Fibroblast of lung (primary cell): ENCODE data around the gene SLC24A4. TPM values are rescaled to one million over a fixed set of nuclear protein-coding genes. Genes with fewer than 3 reads are reported as not detected.

Source experiments
- DNase-seq, 2 donors: peaks; one replicate each; pipeline versions ENCODE4 v3.0.0 to v3.0.0-alpha.2; 2010; ENCODE audit warnings: low read depth in 2 of 2
- H2AFZ ChIP-seq: 2 replicates; pipeline ENCODE4 v1.5.1; 2012; ENCODE audit warnings: low read length, control low read depth, inconsistent platforms
- H3K27ac ChIP-seq: 2 replicates; pipeline ENCODE4 v1.5.1; 2011; ENCODE audit warnings: low read length, control low read depth; ENCODE audit not compliant: insufficient read depth
- H3K27me3 ChIP-seq: 2 replicates; pipeline ENCODE4 v1.5.1; 2011; ENCODE audit warnings: mild to moderate bottlenecking, low read length; ENCODE audit not compliant: control insufficient read depth, insufficient read depth
- H3K36me3 ChIP-seq: 2 replicates; pipeline ENCODE4 v1.5.1; 2011; ENCODE audit warnings: low read length; ENCODE audit not compliant: control insufficient read depth, insufficient read depth
- H3K4me1 ChIP-seq: 2 replicates; pipeline ENCODE4 v1.5.1; 2011; ENCODE audit warnings: low read length; ENCODE audit not compliant: control insufficient read depth, insufficient read depth; ENCODE audit errors: extremely low read depth
- H3K4me2 ChIP-seq: 2 replicates; pipeline ENCODE4 v1.5.1; 2011; ENCODE audit warnings: low read length, control low read depth; ENCODE audit not compliant: insufficient read depth; ENCODE audit errors: extremely low read depth
- H3K4me3 ChIP-seq, 4 experiments: fragments of 200-600 bp in 1 of 4; sonication (generic) in 1 of 4; replicated peaks in 1 of 4; 2 replicates each; pipeline ENCODE4 v1.5.1; 2011 to 2016; ENCODE audit warnings: low read length in 4 of 4, low read depth in 3 of 4, mild to moderate bottlenecking in 3 of 4, control low read depth in 2 of 4, inconsistent platforms in 1 of 4, mixed read lengths in 1 of 4; ENCODE audit not compliant: insufficient read depth in 1 of 4; ENCODE audit errors: control extremely low read depth in 1 of 4
- H3K79me2 ChIP-seq: 2 replicates; pipeline ENCODE4 v1.5.1; 2012; ENCODE audit warnings: mild to moderate bottlenecking, low read length, inconsistent platforms; ENCODE audit not compliant: control insufficient read depth, insufficient read depth
- H3K9ac ChIP-seq: 2 replicates; pipeline ENCODE4 v1.5.1; 2011; ENCODE audit warnings: mild to moderate bottlenecking, low read length, control low read depth; ENCODE audit not compliant: insufficient read depth
- H3K9me3 ChIP-seq: 2 replicates; pipeline ENCODE4 v1.5.1; 2012; ENCODE audit warnings: low read depth, low read length; ENCODE audit not compliant: control insufficient read depth, insufficient read depth
- H4K20me1 ChIP-seq: 2 replicates; pipeline ENCODE4 v1.5.1; 2011; ENCODE audit warnings: low read length; ENCODE audit not compliant: control insufficient read depth, insufficient read depth; ENCODE audit errors: extremely low read depth
- CTCF ChIP-seq, 2 donors: IDR thresholded peaks in 1 of 2; conservative IDR thresholded peaks in 1 of 2; 1 replicate in 1 of 2; 2 replicates in 1 of 2; pipeline ENCODE4 v1.5.1; 2011 to 2012; ENCODE audit warnings: low read length in 2 of 2, control low read depth in 1 of 2, inconsistent platforms in 1 of 2, low read depth in 1 of 2, mild to moderate bottlenecking in 1 of 2
- EZH2 ChIP-seq: IDR thresholded peaks from 2 replicates; pipeline ENCODE4 v1.5.1; 2012; ENCODE audit warnings: low read length, control low read depth, mild to moderate bottlenecking; ENCODE audit errors: missing control alignments
- polyA plus RNA-seq, 2 donors: library from polyadenylated mRNA; depleted of rRNA in 1 of 2; stranded (reverse) in 1 of 2; unstranded in 1 of 2; fragments of >200 nt; gene quantifications; 2 replicates each; pipeline ENCODE4 v1.2.1, GENCODE V29; 2011 to 2012; ENCODE audit warnings: missing spikeins in 1 of 2
- total RNA-seq: library from RNA; depleted of rRNA; stranded (reverse); fragments of >200 nt; gene quantifications from 2 replicates; pipeline ENCODE4 v1.2.1, GENCODE V29; 2014

Gene SLC24A4
- total and polyA plus RNA-seq, 2 donors (not counting 1 experiment from before 2014, with no cell fraction given), result 0.03 TPM; not detected in 1

- Histone ChIP-seq H3K4me2 (peak overlapping the region; percentile 97), H3K9ac (peak overlapping the region; percentile 95)
Measured at GRCh38 chr14:92512807-92513203, 189.8 kb downstream of the SLC24A4 start.

GRCh38 chr14:92513204-92513965 is 190.4 kb downstream of the SLC24A4 start, which contains the start of gene RIN3:
TSS of gene RIN3 (plus strand) at chr14:92513781. CDS start at chr14:92513933, 152 bp downstream.
- peak within 1 kb of the TSS; percentile 83 for H3K27ac ChIP-seq
- no peaks in the 10 kb centered on the region for H3K27me3 ChIP-seq
- peak within 1 kb of the TSS; percentile 97 for H3K4me2 ChIP-seq
- no peaks in the 10 kb centered on the region for H3K9me3 ChIP-seq
- H3K9ac ChIP-seq, result peak within 1 kb of the TSS; percentile 95
- no peaks in the 10 kb centered on the region for H3K36me3 ChIP-seq
- no peaks in the 10 kb centered on the region for H4K20me1 ChIP-seq
- H3K4me3 ChIP-seq, result peak within 1 kb of the TSS; percentile 60 to 88 (median 82)
- H2AFZ ChIP-seq, result peak within 1 kb of the TSS; percentile 72
- H3K4me1 ChIP-seq, result peaks cover 11% of the 10 kb centered on the region
- H3K79me2 ChIP-seq, result peaks cover 41% of the 10 kb centered on the region
- TF ChIP-seq EZH2 (no peak), CTCF (conservative IDR thresholded peaks at IDR 0.05 in 1 of 2, IDR thresholded peaks at IDR 0.05 in 1 of 2; ENCODE audit: low read depth in 1 of 2, low read length in 2 of 2) (no peak)
- peak; percentile 62 to 68 for DNase-seq

More at GRCh38 chr14:92512807-92513203, 189.8 kb downstream of the SLC24A4 start:
- DNase-seq, result no peak
- peak overlapping the region in 3 of 4 experiments; percentile 80 to 88 (median 83) for H3K4me3 ChIP-seq
- peaks cover 37% of the 10 kb centered on the region for H3K79me2 ChIP-seq
- peak overlapping the region; percentile 72 for H2AFZ ChIP-seq
- H4K20me1 ChIP-seq, result no peaks in the 10 kb centered on the region
- H3K27ac ChIP-seq, result peak overlapping the region; percentile 83
- no peak for TF ChIP-seq CTCF (conservative IDR thresholded peaks at IDR 0.05 in 1 of 2, IDR thresholded peaks at IDR 0.05 in 1 of 2; ENCODE audit: low read depth in 1 of 2, low read length in 2 of 2)
- TF ChIP-seq EZH2, result no peak
- H3K4me1 ChIP-seq, result peaks cover 11% of the 10 kb centered on the region
- H3K36me3 ChIP-seq, result no peaks in the 10 kb centered on the region
- H3K9me3 ChIP-seq, result no peaks in the 10 kb centered on the region
- no peaks in the 10 kb centered on the region for H3K27me3 ChIP-seq

- Histone ChIP-seq H3K4me3 (peak overlapping the region; percentile 60 to 88 (median 82)), H3K36me3 (no peaks in the 10 kb centered on the region), H2AFZ (peak overlapping the region; percentile 57), H4K20me1 (no peaks in the 10 kb centered on the region), H3K27me3 (no peaks in the 10 kb centered on the region), H3K9ac (peak overlapping the region; percentile 95), H3K4me1 (peaks cover 11% of the 10 kb centered on the region), H3K79me2 (peaks cover 48% of the 10 kb centered on the region), H3K9me3 (no peaks in the 10 kb centered on the region), H3K4me2 (peak overlapping the region; percentile 97), H3K27ac (peak overlapping the region; percentile 83)
- peak; percentile 36 to 52 for DNase-seq
- TF ChIP-seq EZH2, result no peak
- no peak for TF ChIP-seq CTCF (conservative IDR thresholded peaks at IDR 0.05 in 1 of 2, IDR thresholded peaks at IDR 0.05 in 1 of 2; ENCODE audit: low read depth in 1 of 2, low read length in 2 of 2)
Measured at GRCh38 chr14:92513966-92514843, 191.2 kb downstream of the SLC24A4 start.
